VCaP (cell line): ENCODE data around the gene CEP164.

Experiments
- H3K27ac ChIP-seq: fragments of 450-650 bp; 2 replicates; pipeline ENCODE4 v1.5.1; 2017
- TF ChIP-seq, protein P1 (sequence below): fragments of 450-650 bp; conservative IDR thresholded peaks from 2 replicates; pipeline ENCODE4 v1.5.1; 2017; ENCODE audit warnings: mild to moderate bottlenecking, moderate library complexity

Gene CEP164

DNA sequence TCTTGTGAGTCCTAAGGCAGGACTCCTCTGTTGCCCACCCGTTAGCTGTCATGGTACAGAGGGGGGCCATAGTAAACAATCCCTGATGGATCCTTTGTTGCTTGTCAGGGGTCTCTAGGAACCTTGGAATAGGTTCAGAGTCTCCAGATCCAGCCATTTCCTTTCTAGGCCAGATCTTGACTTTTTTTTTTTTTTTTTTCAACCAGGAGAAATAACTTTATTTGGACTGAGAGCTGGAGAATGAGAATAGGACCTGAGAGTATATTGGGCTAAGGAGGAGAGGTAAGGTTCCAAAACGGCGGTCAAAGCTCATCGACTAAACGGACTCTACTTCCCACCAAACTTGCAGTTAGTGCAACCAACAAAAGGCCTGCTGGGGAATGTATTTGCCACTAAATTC is 7.7 kb downstream of the CEP164 start:
- H3K27ac ChIP-seq = no peak overlapping the region
- TF ChIP-seq, protein P1, sequence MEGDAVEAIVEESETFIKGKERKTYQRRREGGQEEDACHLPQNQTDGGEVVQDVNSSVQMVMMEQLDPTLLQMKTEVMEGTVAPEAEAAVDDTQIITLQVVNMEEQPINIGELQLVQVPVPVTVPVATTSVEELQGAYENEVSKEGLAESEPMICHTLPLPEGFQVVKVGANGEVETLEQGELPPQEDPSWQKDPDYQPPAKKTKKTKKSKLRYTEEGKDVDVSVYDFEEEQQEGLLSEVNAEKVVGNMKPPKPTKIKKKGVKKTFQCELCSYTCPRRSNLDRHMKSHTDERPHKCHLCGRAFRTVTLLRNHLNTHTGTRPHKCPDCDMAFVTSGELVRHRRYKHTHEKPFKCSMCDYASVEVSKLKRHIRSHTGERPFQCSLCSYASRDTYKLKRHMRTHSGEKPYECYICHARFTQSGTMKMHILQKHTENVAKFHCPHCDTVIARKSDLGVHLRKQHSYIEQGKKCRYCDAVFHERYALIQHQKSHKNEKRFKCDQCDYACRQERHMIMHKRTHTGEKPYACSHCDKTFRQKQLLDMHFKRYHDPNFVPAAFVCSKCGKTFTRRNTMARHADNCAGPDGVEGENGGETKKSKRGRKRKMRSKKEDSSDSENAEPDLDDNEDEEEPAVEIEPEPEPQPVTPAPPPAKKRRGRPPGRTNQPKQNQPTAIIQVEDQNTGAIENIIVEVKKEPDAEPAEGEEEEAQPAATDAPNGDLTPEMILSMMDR = no peak

DNA sequence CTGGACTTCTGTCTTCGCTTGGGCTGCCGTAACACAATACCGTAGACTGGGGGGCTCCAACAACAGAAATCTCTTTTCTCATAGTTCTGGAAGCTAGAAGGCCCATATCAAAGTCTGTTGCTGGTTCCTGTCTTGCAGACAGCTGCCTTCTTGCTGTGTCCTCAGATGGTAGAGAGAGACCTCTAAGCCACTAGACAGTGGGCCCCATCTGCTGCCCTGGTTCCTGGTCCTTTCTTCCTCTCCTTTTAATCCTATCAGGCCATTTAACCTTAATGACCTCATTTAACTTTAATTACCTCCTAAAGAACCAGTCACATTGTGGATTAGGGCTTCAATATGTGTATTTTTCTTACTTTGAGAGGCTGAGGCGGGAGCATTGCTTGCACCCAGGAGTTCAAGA is 9.4 kb downstream of the CEP164 start:
- no peak overlapping the region for H3K27ac ChIP-seq
- TF ChIP-seq, protein P1 = no peak

DNA sequence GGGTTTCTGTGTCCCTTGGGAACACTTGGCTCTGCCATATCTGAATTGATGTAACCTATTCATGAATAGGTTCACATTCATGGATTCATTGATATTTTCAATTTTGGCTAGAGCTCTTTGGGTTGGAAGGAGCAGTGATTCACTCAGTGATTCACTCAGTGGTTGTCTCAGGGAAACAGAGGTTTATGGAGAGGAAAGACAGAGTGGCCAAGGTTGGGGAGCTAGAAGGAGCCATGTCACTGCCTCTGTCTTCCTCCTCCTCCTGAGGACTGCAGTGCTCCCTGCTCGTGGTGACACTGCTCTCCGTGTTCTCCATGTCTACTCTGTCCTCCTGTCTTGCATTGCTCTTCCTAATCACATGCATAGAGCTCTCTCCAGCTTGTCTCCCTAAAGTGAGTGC is 17.4 kb downstream of the CEP164 start:
- H3K27ac ChIP-seq = no peak overlapping the region
- TF ChIP-seq, protein P1 = no peak

DNA sequence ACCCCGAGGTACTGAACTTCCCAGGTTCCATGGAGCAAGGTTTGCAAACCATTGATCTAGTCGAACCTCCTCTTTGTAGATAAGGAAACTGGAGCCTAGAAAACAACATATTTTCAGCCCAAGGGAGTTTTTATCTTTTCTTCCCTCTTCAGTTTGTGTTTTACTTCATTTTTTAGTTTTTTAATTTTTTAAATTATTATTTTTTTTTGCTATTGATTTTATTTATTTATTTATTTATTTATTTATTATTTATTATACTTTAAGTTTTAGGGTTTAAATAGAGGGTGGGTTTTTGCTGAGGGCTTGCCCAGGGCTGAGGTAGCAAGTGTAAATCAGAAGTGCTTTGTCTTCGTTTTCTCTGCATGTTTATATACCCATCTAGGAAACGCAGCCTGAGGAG is 26.9 kb downstream of the CEP164 start:
- TF ChIP-seq, protein P1 = no peak
- H3K27ac ChIP-seq = no peak overlapping the region

DNA sequence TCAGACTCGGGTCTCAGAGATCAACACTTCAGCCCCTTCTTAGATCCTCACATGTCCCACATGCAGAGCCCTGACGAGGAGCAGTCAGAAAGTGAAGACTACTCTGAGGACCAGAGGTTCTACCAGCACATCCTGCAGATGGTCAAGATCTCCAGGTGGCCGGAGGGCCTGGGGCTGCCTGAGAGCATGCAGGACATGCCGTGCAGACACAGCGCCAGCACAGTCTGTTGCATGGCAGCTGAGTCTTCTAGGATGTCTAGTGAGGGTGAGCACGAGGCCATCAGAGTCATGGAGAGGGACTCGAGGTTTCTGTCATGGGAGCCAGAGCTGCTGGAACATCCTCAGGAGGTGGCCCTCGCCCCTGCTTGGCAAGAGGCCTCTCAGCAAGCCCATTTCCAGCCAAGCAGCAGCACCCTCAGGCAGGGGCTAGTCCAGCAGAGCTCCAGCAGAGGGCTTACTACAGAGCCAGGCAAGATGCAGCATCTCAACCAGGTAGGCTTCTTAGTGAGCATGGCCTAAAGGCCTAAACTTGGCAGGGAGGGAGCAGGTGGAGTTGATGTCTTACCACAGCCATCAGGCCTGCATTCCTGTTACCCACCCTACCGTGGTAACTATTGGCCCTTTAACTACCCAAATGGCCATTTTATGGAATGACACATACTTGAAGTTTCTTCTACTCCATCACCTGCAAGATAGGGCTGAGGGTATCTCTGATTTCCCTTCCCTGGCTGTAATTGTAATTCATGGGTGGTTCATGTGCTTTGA is 28.7 kb downstream of the CEP164 start:
- TF ChIP-seq, protein P1 = no peak
- no peak overlapping the region for H3K27ac ChIP-seq

DNA sequence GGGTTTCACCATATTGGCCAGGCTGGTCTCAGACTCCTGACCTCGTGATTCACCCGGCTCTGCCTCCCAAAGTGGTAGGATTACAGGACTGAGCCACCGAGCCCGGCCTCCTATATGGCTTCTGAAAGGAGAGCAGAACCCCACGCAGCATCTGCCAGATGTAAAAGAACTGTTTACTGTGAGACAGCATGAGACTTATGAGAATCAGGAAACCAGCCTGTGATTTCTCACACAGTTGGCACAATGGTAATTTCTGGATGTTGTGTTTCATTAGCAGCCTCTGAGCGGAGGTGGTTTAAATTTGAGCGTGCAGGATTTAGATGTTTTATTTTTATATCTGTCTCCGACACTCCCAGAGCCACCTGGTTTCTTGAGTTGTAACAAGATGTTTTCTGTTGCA is 33.8 kb downstream of the CEP164 start:
- TF ChIP-seq, protein P1 = no peak
- H3K27ac ChIP-seq = no peak overlapping the region

DNA sequence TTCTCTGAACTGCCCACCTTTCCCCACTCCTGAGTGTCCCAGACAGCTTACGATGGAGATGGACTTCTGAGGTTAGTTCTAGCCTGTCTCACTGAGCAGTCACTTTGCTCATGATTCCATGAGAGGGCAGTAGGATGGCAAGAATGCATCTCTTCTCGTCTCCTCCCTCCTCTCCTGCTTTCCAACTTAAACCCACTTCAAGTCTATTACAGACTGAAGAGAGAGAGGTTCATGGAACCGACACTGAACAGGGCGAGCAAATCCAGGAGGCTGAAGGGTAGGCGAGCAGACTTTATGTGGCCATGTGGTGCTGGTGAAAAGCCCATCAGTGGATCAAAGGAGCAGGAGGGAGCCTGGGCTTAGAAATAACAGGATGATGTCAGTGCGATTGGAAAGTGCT is 38.6 kb downstream of the CEP164 start:
- H3K27ac ChIP-seq = no peak overlapping the region
- TF ChIP-seq, protein P1 = no peak
